H1 (cell line): Measurements from ENCODE around the gene ZFP30.

Source experiments
- CHD1 ChIP-seq: IDR thresholded peaks from 2 replicates; pipeline ENCODE4 v1.6.1; 2012; ENCODE audit warnings: low read depth, low read length, improper control_type of control experiment
- EZH2 ChIP-seq: fragments of 200-600 bp; sonication (generic); IDR thresholded peaks from 2 replicates; pipeline ENCODE4 v1.7.1; 2012; ENCODE audit warnings: low read depth, mild to moderate bottlenecking, moderate library complexity, low read length, inconsistent platforms; ENCODE audit not compliant: severe bottlenecking
- HDAC2 ChIP-seq, 2 experiments: fragments of 300-600 bp in 1 of 2; sonication (generic) in 1 of 2; IDR thresholded peaks; 2 replicates each; pipeline ENCODE4 v1.6.1; 2011 to 2012; ENCODE audit warnings: low read depth in 2 of 2, low read length in 2 of 2, mild to moderate bottlenecking in 2 of 2, moderate library complexity in 2 of 2, borderline replicate concordance in 1 of 2, inconsistent platforms in 1 of 2
- JUN ChIP-seq: IDR thresholded peaks from 2 replicates; pipeline ENCODE4 v1.6.1; 2011; ENCODE audit warnings: low read depth, mild to moderate bottlenecking, improper control_type of control experiment, low read length
- JUND ChIP-seq: IDR thresholded peaks from 2 replicates; pipeline ENCODE4 v1.6.1; 2011; ENCODE audit warnings: mild to moderate bottlenecking, improper control_type of control experiment, low read length
- KDM5A ChIP-seq: fragments of 200-600 bp; IDR thresholded peaks from 2 replicates; pipeline ENCODE4 v1.7.1; 2012; ENCODE audit warnings: mild to moderate bottlenecking, low read length, inconsistent platforms, mixed read lengths
- POLR2AphosphoS5 ChIP-seq: IDR thresholded peaks from 2 replicates; pipeline ENCODE4 v1.6.1; 2011; ENCODE audit warnings: low read depth, low read length
- RFX5 ChIP-seq: IDR thresholded peaks from 2 replicates; pipeline ENCODE4 v1.6.1; 2011; ENCODE audit warnings: low read depth, low read length, improper control_type of control experiment, borderline replicate concordance
- RNF2 ChIP-seq: fragments of 200-900, 300-1000 bp; sonication (generic); IDR thresholded peaks from 2 replicates; pipeline ENCODE4 v1.7.1; 2016; ENCODE audit warnings: borderline replicate concordance, low read depth, mild to moderate bottlenecking, antibody characterized with exemption, low read length; ENCODE audit not compliant: poor library complexity, severe bottlenecking; ENCODE audit errors: missing control alignments
- SRF ChIP-seq: IDR thresholded peaks from 2 replicates; pipeline ENCODE4 v1.6.1; 2011; ENCODE audit warnings: mild to moderate bottlenecking, low read depth, low read length, moderate library complexity
- TF ChIP-seq, protein P1 (sequence below), 3 experiments: IDR thresholded peaks; 1 replicate in 2 of 3; 2 replicates in 1 of 3; pipeline versions ENCODE4 v1.5.1 to v1.6.1; 2011; ENCODE audit warnings: low read length in 3 of 3, mild to moderate bottlenecking in 3 of 3, inconsistent platforms in 2 of 3, low read depth in 1 of 3, moderate library complexity in 1 of 3; ENCODE audit not compliant: insufficient read depth in 1 of 3; ENCODE audit errors: control extremely low read depth in 1 of 3

DNA sequence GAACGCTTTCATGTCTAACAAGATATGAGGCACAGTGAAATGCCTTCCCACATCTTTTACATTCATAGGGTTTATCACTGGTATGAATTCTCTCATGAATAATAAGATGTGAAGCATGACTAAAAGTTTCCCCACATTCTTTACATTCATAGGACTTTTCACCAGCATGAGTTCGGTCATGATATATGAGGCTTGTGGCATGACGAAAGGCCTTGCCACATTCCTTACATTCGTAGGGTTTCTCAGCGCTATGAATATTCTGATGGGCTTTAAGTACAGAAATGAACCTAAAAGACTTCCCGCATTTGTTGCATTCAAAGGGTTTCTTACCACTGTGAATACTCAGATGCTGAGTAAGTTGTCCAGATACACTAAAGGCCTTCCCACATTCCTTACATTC, 43.0 kb upstream of the ZFP30 start:
- TF ChIP-seq SRF (no peak), RFX5 (no peak), CHD1 (no peak), EZH2 (no peak), KDM5A (no peak), POLR2AphosphoS5 (no peak), JUND (no peak), JUN (no peak), HDAC2 (IDR thresholded peaks at IDR 0.05; ENCODE audit: borderline replicate concordance in 1 of 2, low read depth in 2 of 2, low read length in 2 of 2) (no peak), RNF2 (no peak)
- TF ChIP-seq, protein P1, sequence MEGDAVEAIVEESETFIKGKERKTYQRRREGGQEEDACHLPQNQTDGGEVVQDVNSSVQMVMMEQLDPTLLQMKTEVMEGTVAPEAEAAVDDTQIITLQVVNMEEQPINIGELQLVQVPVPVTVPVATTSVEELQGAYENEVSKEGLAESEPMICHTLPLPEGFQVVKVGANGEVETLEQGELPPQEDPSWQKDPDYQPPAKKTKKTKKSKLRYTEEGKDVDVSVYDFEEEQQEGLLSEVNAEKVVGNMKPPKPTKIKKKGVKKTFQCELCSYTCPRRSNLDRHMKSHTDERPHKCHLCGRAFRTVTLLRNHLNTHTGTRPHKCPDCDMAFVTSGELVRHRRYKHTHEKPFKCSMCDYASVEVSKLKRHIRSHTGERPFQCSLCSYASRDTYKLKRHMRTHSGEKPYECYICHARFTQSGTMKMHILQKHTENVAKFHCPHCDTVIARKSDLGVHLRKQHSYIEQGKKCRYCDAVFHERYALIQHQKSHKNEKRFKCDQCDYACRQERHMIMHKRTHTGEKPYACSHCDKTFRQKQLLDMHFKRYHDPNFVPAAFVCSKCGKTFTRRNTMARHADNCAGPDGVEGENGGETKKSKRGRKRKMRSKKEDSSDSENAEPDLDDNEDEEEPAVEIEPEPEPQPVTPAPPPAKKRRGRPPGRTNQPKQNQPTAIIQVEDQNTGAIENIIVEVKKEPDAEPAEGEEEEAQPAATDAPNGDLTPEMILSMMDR (IDR thresholded peaks at IDR 0.05; ENCODE audit: control extremely low read depth in 1 of 3, insufficient read depth in 1 of 3, low read depth in 1 of 3, low read length in 3 of 3): no peak
